Activated T-cell treated with anti-CD3 and anti-CD28 coated beads, Interleukin-2, amount 50 U/mL, for 24 hours (primary cell): ENCODE measurements around the gene NEK8.

Experiments used
- DNase-seq: peaks from one replicate; pipeline ENCODE4 v3.0.0-alpha.2; 2020
- H3K27ac Mint-ChIP-seq: 2 replicates; pipeline ENCODE4 v1.8.0; 2020; ENCODE audit warnings: mild to moderate bottlenecking, mixed read lengths
- H3K27me3 Mint-ChIP-seq: 2 replicates; pipeline ENCODE4 v1.8.0; 2020; ENCODE audit warnings: mixed read lengths
- H3K36me3 Mint-ChIP-seq: 2 replicates; pipeline ENCODE4 v1.8.0; 2020; ENCODE audit warnings: low read depth, mixed read lengths
- H3K4me1 Mint-ChIP-seq: 2 replicates; pipeline ENCODE4 v1.8.0; 2020; ENCODE audit warnings: low read depth, mixed read lengths
- H3K4me3 Mint-ChIP-seq: 2 replicates; pipeline ENCODE4 v1.8.0; 2020; ENCODE audit warnings: mild to moderate bottlenecking, moderate library complexity, mixed read lengths
- H3K9me3 Mint-ChIP-seq: 2 replicates; pipeline ENCODE4 v1.8.0; 2020; ENCODE audit warnings: mixed read lengths

NEK8 gene

GRCh38 chr17:28783161-28783560 is 54.6 kb downstream of the NEK8 start:
- peaks cover 33% of the 10 kb centered on the region for H3K36me3 Mint-ChIP-seq
- H3K27me3 Mint-ChIP-seq = no peaks in the 10 kb centered on the region
- H3K4me1 Mint-ChIP-seq = peaks cover 20% of the 10 kb centered on the region
- no peaks in the 10 kb centered on the region for H3K9me3 Mint-ChIP-seq
- H3K4me3 Mint-ChIP-seq = no peak overlapping the region
- peak overlapping the region; percentile 19 for H3K27ac Mint-ChIP-seq
- DNase-seq = no peak

GRCh38 chr17:28788100-28788499 is 59.5 kb downstream of the NEK8 start:
- Mint-ChIP-seq H3K27ac (peak overlapping the region; percentile 14), H3K27me3 (no peaks in the 10 kb centered on the region), H3K36me3 (peaks cover 37% of the 10 kb centered on the region), H3K4me3 (no peak overlapping the region), H3K9me3 (no peaks in the 10 kb centered on the region), H3K4me1 (peaks cover 20% of the 10 kb centered on the region)
- no peak for DNase-seq
